ENCODE data around the gene SYNPO. TPM values are rescaled to one million over a fixed set of nuclear protein-coding genes. Genes with fewer than 3 reads are reported as not detected.

Gene SYNPO
- total and polyA plus RNA-seq, 2 donors from 2014 or later = 46.3 to 87.6 TPM

- FAIRE-seq = no peak
- no peaks in the 10 kb centered on the region for H3K27me3 ChIP-seq (ENCODE audit: control insufficient read depth, insufficient read depth, low read length)
These were observed 3.6 kb downstream of the SYNPO start for GRCh38 chr5:150644058-150644457.

GRCh38 chr5:150644514-150644913 is 4.1 kb downstream of the SYNPO start:
- intact Hi-C loops (cut with DNase I) = no loop called here
- Histone ChIP-seq H3K4me1 (ENCODE audit: control insufficient read depth in 2 of 3, insufficient read depth in 2 of 3, low read depth in 1 of 3, low read length in 3 of 3) (peaks cover 0 to 44% (median 42%) of the 10 kb centered on the region in 3 donors), H3K9ac (ENCODE audit: low read length in 3 of 3) (peak overlapping the region in 1 of 3 donors; percentile 16), H3K27ac (ENCODE audit: low read depth in 2 of 2, low read length in 2 of 2) (peak overlapping the region; percentile 48 to 84), H3K27me3 (ENCODE audit: control insufficient read depth, insufficient read depth, low read length) (no peaks in the 10 kb centered on the region), H3K4me3 (ENCODE audit: low read length in 3 of 3) (no peak overlapping the region), H3K9me3 (ENCODE audit: control insufficient read depth in 2 of 3, insufficient read depth in 1 of 3, low read length in 3 of 3) (no peaks in the 10 kb centered on the region), H3K36me3 (ENCODE audit: control insufficient read depth in 2 of 3, insufficient read depth in 3 of 3, low read length in 3 of 3) (peaks cover 0 to 7% (median 0%) of the 10 kb centered on the region in 3 donors)
- FAIRE-seq (no peak), DNase-seq (peak in 1 of 5 donors; percentile 59)
- no peak for TF ChIP-seq CTCF (IDR thresholded peaks at IDR 0.05; ENCODE audit: borderline replicate concordance, extremely low read depth, insufficient read depth)

More at GRCh38 chr5:150644058-150644457, 3.6 kb downstream of the SYNPO start:
- intact Hi-C loops (cut with DNase I) = no loop called here
- peak in 2 of 5 donors; percentile 12 to 74 for DNase-seq
- no peak overlapping the region for H3K4me3 ChIP-seq (ENCODE audit: low read length in 3 of 3)
- no peaks in the 10 kb centered on the region for H3K9me3 ChIP-seq (ENCODE audit: control insufficient read depth in 2 of 3, insufficient read depth in 1 of 3, low read length in 3 of 3)
- H3K9ac ChIP-seq (ENCODE audit: low read length in 3 of 3) = peak overlapping the region in 1 of 3 donors; percentile 16
- peaks cover 0 to 48% (median 46%) of the 10 kb centered on the region in 3 donors for H3K4me1 ChIP-seq (ENCODE audit: control insufficient read depth in 2 of 3, insufficient read depth in 2 of 3, low read depth in 1 of 3, low read length in 3 of 3)
- H3K36me3 ChIP-seq (ENCODE audit: control insufficient read depth in 2 of 3, insufficient read depth in 3 of 3, low read length in 3 of 3) = peaks cover 0 to 7% (median 0%) of the 10 kb centered on the region in 3 donors
- H3K27ac ChIP-seq (ENCODE audit: low read depth in 2 of 2, low read length in 2 of 2) = peak overlapping the region; percentile 48 to 84
- TF ChIP-seq CTCF (IDR thresholded peaks at IDR 0.05; ENCODE audit: borderline replicate concordance, extremely low read depth, insufficient read depth) = no peak

GRCh38 chr5:150645070-150645700 is 4.7 kb downstream of the SYNPO start:
- peak overlapping the region; percentile 48 to 84 for H3K27ac ChIP-seq (ENCODE audit: low read depth in 2 of 2, low read length in 2 of 2)
- no peaks in the 10 kb centered on the region for H3K9me3 ChIP-seq (ENCODE audit: control insufficient read depth in 2 of 3, insufficient read depth in 1 of 3, low read length in 3 of 3)
- H3K4me1 ChIP-seq (ENCODE audit: control insufficient read depth in 2 of 3, insufficient read depth in 2 of 3, low read depth in 1 of 3, low read length in 3 of 3) = peaks cover 0 to 42% (median 38%) of the 10 kb centered on the region in 3 donors
- DNase-seq (peak; percentile 65 to 95 (median 82)), FAIRE-seq (no peak)
- peak overlapping the region in 1 of 3 donors; percentile 16 for H3K9ac ChIP-seq (ENCODE audit: low read length in 3 of 3)
- intact Hi-C loops (cut with DNase I) = no loop called here
- TF ChIP-seq CTCF (IDR thresholded peaks at IDR 0.05; ENCODE audit: borderline replicate concordance, extremely low read depth, insufficient read depth) = no peak
- H3K4me3 ChIP-seq (ENCODE audit: low read length in 3 of 3) = no peak overlapping the region
- H3K27me3 ChIP-seq (ENCODE audit: control insufficient read depth, insufficient read depth, low read length) = no peaks in the 10 kb centered on the region
- H3K36me3 ChIP-seq (ENCODE audit: control insufficient read depth in 2 of 3, insufficient read depth in 3 of 3, low read length in 3 of 3) = peaks cover 0 to 7% (median 1%) of the 10 kb centered on the region in 3 donors
